ENCODE data around the gene EVI5. TPM values are rescaled to one million over a fixed set of nuclear protein-coding genes. Genes with fewer than 3 reads are reported as not detected.
A peak's percentile ranks its signal among the peaks of the same experiment; 100 is the strongest.

EVI5 gene
- 20.0 TPM for total RNA-seq
- long read RNA-seq, full-length matches to known transcripts, result 1 of 1 reads
- long read RNA-seq, partial matches to known transcripts, result 0 of 1 reads
- long read RNA-seq, other reads (novel, unspliced or antisense), result 0 of 1 reads

GRCh38 chr1:92784639-92785500 is at the start of gene EVI5:
TSS of gene EVI5 (minus strand) at chr1:92785108. CDS start at chr1:92736546, 48,562 bp downstream.
- ATAC-seq (peak; percentile 99), DNase-seq (ENCODE audit: missing footprints) (peak; percentile 98)
- intact Hi-C loops (cut with DNase I), result loop anchor here (2.0 to 5.0 kb wide), 2 partner anchors 28 to 38 kb away; no protein-coding TSS in a partner anchor

- intact Hi-C loops (cut with DNase I), result loop anchor here (5.0 kb wide), 1 partner anchor 87 kb away; no protein-coding TSS in a partner anchor
- ATAC-seq (no peak), DNase-seq (ENCODE audit: missing footprints) (no peak)
Measured at GRCh38 chr1:92834617-92835016, 49.7 kb upstream of the EVI5 start.

GRCh38 chr1:92833840-92834239 is 48.9 kb upstream of the EVI5 start:
- no peak for ATAC-seq
- DNase-seq (ENCODE audit: missing footprints), result no peak
- intact Hi-C loops (cut with DNase I), result loop anchor here (5.0 kb wide), 1 partner anchor 87 kb away; no protein-coding TSS in a partner anchor

- intact Hi-C loops (cut with DNase I), result loop anchor here (5.0 kb wide), 1 partner anchor 85 kb away; no protein-coding TSS in a partner anchor
- peak; percentile 2 for ATAC-seq
Measured at GRCh38 chr1:92832537-92833114, 47.7 kb upstream of the EVI5 start.

GRCh38 chr1:92831762-92832536 is 47.0 kb upstream of the EVI5 start, which contains the start of gene RPL5:
TSS of gene RPL5 (plus strand) at chr1:92832040. CDS start at chr1:92832115, 75 bp downstream.
- DNase-seq (ENCODE audit: missing footprints), result peak; percentile 97
- intact Hi-C loops (cut with DNase I), result loop anchor here (5.0 kb wide), 1 partner anchor 85 kb away; no protein-coding TSS in a partner anchor
- peak; percentile 98 for ATAC-seq

More at GRCh38 chr1:92832537-92833114, 47.7 kb upstream of the EVI5 start:
- no peak for DNase-seq (ENCODE audit: missing footprints)

- intact Hi-C loops (cut with DNase I), result loop anchor here (5.0 kb wide), 1 partner anchor 84 kb away; no protein-coding TSS in a partner anchor
- ATAC-seq (no peak), DNase-seq (ENCODE audit: missing footprints) (no peak)
Measured at GRCh38 chr1:92831368-92831761, 46.5 kb upstream of the EVI5 start.

GRCh38 chr1:92826792-92827191 is 41.9 kb upstream of the EVI5 start:
- ATAC-seq (no peak), DNase-seq (ENCODE audit: missing footprints) (no peak)
- intact Hi-C loops (cut with DNase I), result no loop called here

GRCh38 chr1:92822879-92823278 is 38.0 kb upstream of the EVI5 start:
- intact Hi-C loops (cut with DNase I), result no loop called here
- DNase-seq (ENCODE audit: missing footprints), result no peak
- ATAC-seq, result no peak

- ATAC-seq (no peak), DNase-seq (ENCODE audit: missing footprints) (no peak)
- intact Hi-C loops (cut with DNase I), result no loop called here
Measured at GRCh38 chr1:92820551-92820950, 35.6 kb upstream of the EVI5 start.

GRCh38 chr1:92820024-92820423 is 35.1 kb upstream of the EVI5 start:
- intact Hi-C loops (cut with DNase I), result no loop called here
- DNase-seq (ENCODE audit: missing footprints), result no peak
- ATAC-seq, result no peak

- intact Hi-C loops (cut with DNase I), result loop anchor here (1.0 kb wide), 1 partner anchor 69 kb away; no protein-coding TSS in a partner anchor
Measured at GRCh38 chr1:92817986-92818764, 33.3 kb upstream of the EVI5 start.

GRCh38 chr1:92817137-92817697 is 32.3 kb upstream of the EVI5 start:
- ATAC-seq, result no peak
- no peak for DNase-seq (ENCODE audit: missing footprints)
- intact Hi-C loops (cut with DNase I), result no loop called here

More at GRCh38 chr1:92817986-92818764, 33.3 kb upstream of the EVI5 start:
- ATAC-seq (no peak), DNase-seq (ENCODE audit: missing footprints) (no peak)

- DNase-seq (ENCODE audit: missing footprints) (no peak), ATAC-seq (no peak)
- intact Hi-C loops (cut with DNase I), result no loop called here
Measured at GRCh38 chr1:92816732-92817131, 31.8 kb upstream of the EVI5 start.

GRCh38 chr1:92808381-92808780 is 23.5 kb upstream of the EVI5 start:
- intact Hi-C loops (cut with DNase I), result no loop called here
- no peak for DNase-seq (ENCODE audit: missing footprints)
- ATAC-seq, result no peak

- intact Hi-C loops (cut with DNase I), result no loop called here
- no peak for DNase-seq (ENCODE audit: missing footprints)
- ATAC-seq, result no peak
Measured at GRCh38 chr1:92805216-92805615, 20.3 kb upstream of the EVI5 start.

- peak; percentile 81 for DNase-seq (ENCODE audit: missing footprints)
- intact Hi-C loops (cut with DNase I), result no loop called here
- peak; percentile 95 for ATAC-seq
Measured at GRCh38 chr1:92804721-92805201, 19.9 kb upstream of the EVI5 start.

GRCh38 chr1:92803140-92803887 is 18.4 kb upstream of the EVI5 start:
- no peak for DNase-seq (ENCODE audit: missing footprints)
- ATAC-seq, result no peak
- intact Hi-C loops (cut with DNase I), result no loop called here
